Measurements from ENCODE around the gene PTPRG.

Gene PTPRG

GRCh38 chr3:61729038-61729634 is 167.8 kb downstream of the PTPRG start:
- no peak overlapping the region for H3K27ac ChIP-seq
- CTCF ChIA-PET = no interaction called here
- TF ChIP-seq CTCF (conservative IDR thresholded peaks at IDR 0.05; ENCODE audit: low read depth) = no peak
- DNase-seq (ENCODE audit: low spot score) = no peak
- POLR2A ChIA-PET (ENCODE audit: low non-redundant PET) = no interaction called here

- CTCF ChIA-PET = no interaction called here
- no peak for DNase-seq (ENCODE audit: low spot score)
- TF ChIP-seq CTCF (conservative IDR thresholded peaks at IDR 0.05; ENCODE audit: low read depth) = no peak
- H3K27ac ChIP-seq = no peak overlapping the region
- POLR2A ChIA-PET (ENCODE audit: low non-redundant PET) = no interaction called here
Observed at GRCh38 chr3:61730056-61730455, 168.7 kb downstream of the PTPRG start.

- POLR2A ChIA-PET (ENCODE audit: low non-redundant PET) = no interaction called here
- DNase-seq (ENCODE audit: low spot score) = no peak
- CTCF ChIA-PET = no interaction called here
- H3K27ac ChIP-seq = no peak overlapping the region
- no peak for TF ChIP-seq CTCF (conservative IDR thresholded peaks at IDR 0.05; ENCODE audit: low read depth)
Observed at GRCh38 chr3:61730577-61731231, 169.3 kb downstream of the PTPRG start.

GRCh38 chr3:61733000-61733399 is 171.6 kb downstream of the PTPRG start:
- CTCF ChIA-PET = no interaction called here
- DNase-seq (ENCODE audit: low spot score) = no peak
- POLR2A ChIA-PET (ENCODE audit: low non-redundant PET) = no interaction called here
- no peak for TF ChIP-seq CTCF (conservative IDR thresholded peaks at IDR 0.05; ENCODE audit: low read depth)
- no peak overlapping the region for H3K27ac ChIP-seq

GRCh38 chr3:61733876-61734275 is 172.5 kb downstream of the PTPRG start:
- TF ChIP-seq CTCF (conservative IDR thresholded peaks at IDR 0.05; ENCODE audit: low read depth) = no peak
- POLR2A ChIA-PET (ENCODE audit: low non-redundant PET) = no interaction called here
- DNase-seq (ENCODE audit: low spot score) = no peak
- no peak overlapping the region for H3K27ac ChIP-seq
- CTCF ChIA-PET = no interaction called here

GRCh38 chr3:61734749-61735686 is 173.6 kb downstream of the PTPRG start:
- CTCF ChIA-PET = no interaction called here
- POLR2A ChIA-PET (ENCODE audit: low non-redundant PET) = interaction anchor here (0.5 kb wide), 1 partner anchor 276 kb away, joined by 4 read pairs; no protein-coding TSS in a partner anchor
- no peak for DNase-seq (ENCODE audit: low spot score)
- no peak overlapping the region for H3K27ac ChIP-seq
- TF ChIP-seq CTCF (conservative IDR thresholded peaks at IDR 0.05; ENCODE audit: low read depth) = no peak

All from RWPE1 (cell line).